ENCODE results near the gene MLANA.

Gene MLANA

GRCh38 chr9:5890641-5891040, at the start of gene MLANA:
Gene MLANA (plus strand): TSS chr9:5890889. CDS start chr9:5892475, 1,586 bp downstream.
- no peak for DNase-seq

- DNase-seq: no peak
Measured at GRCh38 chr9:5841771-5842573, 48.7 kb upstream of the MLANA start.

- DNase-seq: no peak
Measured at GRCh38 chr9:5842929-5843793, 47.5 kb upstream of the MLANA start.

GRCh38 chr9:5843794-5844471, 46.8 kb upstream of the MLANA start:
- no peak for DNase-seq

- DNase-seq: no peak
Measured at GRCh38 chr9:5845157-5845531, 45.5 kb upstream of the MLANA start.

- DNase-seq: no peak
Measured at GRCh38 chr9:5846096-5846495, 44.6 kb upstream of the MLANA start.

- peak; percentile 66 to 76 (median 74) for DNase-seq
Measured at GRCh38 chr9:5846501-5846921, 44.2 kb upstream of the MLANA start.

GRCh38 chr9:5848372-5848882, 42.3 kb upstream of the MLANA start:
- no peak for DNase-seq

- peak; percentile 31 to 40 (median 34) for DNase-seq
Measured at GRCh38 chr9:5850724-5851122, 40.0 kb upstream of the MLANA start.

- DNase-seq: peak; percentile 82 to 94 (median 94)
Measured at GRCh38 chr9:5851445-5851844, 39.2 kb upstream of the MLANA start.

- DNase-seq: no peak
Measured at GRCh38 chr9:5852987-5853386, 37.7 kb upstream of the MLANA start.

- no peak for DNase-seq
Measured at GRCh38 chr9:5853617-5854016, 37.1 kb upstream of the MLANA start.

- DNase-seq: no peak
Measured at GRCh38 chr9:5854063-5854790, 36.5 kb upstream of the MLANA start.

GRCh38 chr9:5857928-5858327, 32.8 kb upstream of the MLANA start:
- peak; percentile 62 to 77 (median 75) for DNase-seq

GRCh38 chr9:5858833-5859232, 31.9 kb upstream of the MLANA start:
- no peak for DNase-seq

- no peak for DNase-seq
Measured at GRCh38 chr9:5863092-5863746, 27.5 kb upstream of the MLANA start.

- no peak for DNase-seq
Measured at GRCh38 chr9:5864446-5864845, 26.2 kb upstream of the MLANA start.

GRCh38 chr9:5866272-5866671, 24.4 kb upstream of the MLANA start:
- DNase-seq: no peak

- no peak for DNase-seq
Measured at GRCh38 chr9:5866685-5867084, 24.0 kb upstream of the MLANA start.

- DNase-seq: no peak
Measured at GRCh38 chr9:5868235-5868634, 22.5 kb upstream of the MLANA start.

GRCh38 chr9:5869315-5870019, 21.2 kb upstream of the MLANA start:
- no peak for DNase-seq
